ENCODE measurements around the gene LSM11. TPM values are rescaled to one million over a fixed set of nuclear protein-coding genes. Genes with fewer than 3 reads are reported as not detected.

Gene LSM11
- total and polyA plus RNA-seq, 2 of the 4 experiments (the other 2 are of a cell fraction) = 1.4 to 3.0 TPM

DNA sequence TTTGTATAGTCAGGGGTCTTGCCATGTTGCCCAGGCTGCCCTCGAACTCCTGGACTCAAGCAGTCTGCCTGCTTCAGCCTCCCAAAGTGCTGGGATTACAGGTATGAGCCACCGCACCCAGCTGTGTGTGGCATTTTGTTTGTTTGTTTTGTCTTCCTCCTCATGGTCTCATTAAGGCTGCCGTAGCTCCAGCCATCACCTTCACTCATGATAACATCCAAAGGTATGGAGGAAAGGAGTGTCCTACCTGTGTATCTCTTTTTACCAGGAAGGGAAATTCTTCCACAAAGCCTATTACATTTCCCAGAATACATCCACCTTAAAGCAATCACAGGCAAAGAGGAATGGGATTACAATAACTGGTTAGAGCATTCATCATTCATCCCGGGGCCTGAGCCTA is 27.2 kb downstream of the LSM11 start:
- no peak overlapping the region for H2AK5ac ChIP-seq (ENCODE audit: low read depth, low read length)
- no peak overlapping the region for H2BK120ac ChIP-seq (ENCODE audit: low read depth, low read length)
- H2AK9ac ChIP-seq (replicated peaks; ENCODE audit: low read depth, low read length, poor library complexity) = no peak overlapping the region
- CTCF ChIA-PET = no interaction called here
- H2BK5ac ChIP-seq (ENCODE audit: low read depth, low read length, poor library complexity, severe bottlenecking) = no peak overlapping the region
- H2BK15ac ChIP-seq (ENCODE audit: low read depth, low read length) = no peak overlapping the region
- POLR2A ChIA-PET (ENCODE audit: unreplicated experiment) = no interaction called here
- no peaks in the 10 kb centered on the region for H3K9me3 ChIP-seq (ENCODE audit: control insufficient read depth, insufficient read depth, low read length)
- H3K4ac ChIP-seq (ENCODE audit: low read depth, low read length) = no peak overlapping the region
- intact Hi-C loops (cut with micrococcal nuclease) = loop anchor here (5.0 kb wide), 1 partner anchor 542 kb away; no protein-coding TSS in a partner anchor
- H3K18ac ChIP-seq (ENCODE audit: low read depth, low read length) = no peak overlapping the region
- ATAC-seq (ENCODE audit: low read depth) (no peak), DNase-seq (no peak)
- H4K91ac ChIP-seq (ENCODE audit: insufficient read depth, low read depth, low read length) = no peak overlapping the region
- H3K23ac ChIP-seq (ENCODE audit: low read depth, low read length) = no peak overlapping the region
- no peak overlapping the region for H4K8ac ChIP-seq (ENCODE audit: low read depth in 2 of 2, low read length in 2 of 2)
- H2AFZ ChIP-seq (replicated peaks; ENCODE audit: low read length, poor library complexity) = no peak overlapping the region
- no peaks in the 10 kb centered on the region for H3K36me3 ChIP-seq (ENCODE audit: control insufficient read depth, insufficient read depth, low read length)
- in situ Hi-C loops (cut with MboI; ENCODE audit: low sequenced_read_pairs) = no loop called here
- H3K27ac ChIP-seq (ENCODE audit: insufficient read depth, low read length) = no peak overlapping the region
- no peak overlapping the region for H2BK20ac ChIP-seq (ENCODE audit: low read depth, low read length)
- H3K4me3 ChIP-seq (ENCODE audit: insufficient read depth, low read depth, low read length) = no peak overlapping the region
- peaks cover 3% of the 10 kb centered on the region; the same call in 1 of the 2 replicates for H3K4me1 ChIP-seq (ENCODE audit: control insufficient read depth, insufficient read depth, low read length)
- TF ChIP-seq POLR2A (IDR thresholded peaks at IDR 0.05; ENCODE audit: low read depth, low read length) = no peak
- TF ChIP-seq SMC3 (IDR thresholded peaks at IDR 0.05; ENCODE audit: low read depth, low read length) = no peak
- TF ChIP-seq CHD1 (IDR thresholded peaks at IDR 0.05; ENCODE audit: low read depth, low read length) = no peak
- TF ChIP-seq, protein P1, sequence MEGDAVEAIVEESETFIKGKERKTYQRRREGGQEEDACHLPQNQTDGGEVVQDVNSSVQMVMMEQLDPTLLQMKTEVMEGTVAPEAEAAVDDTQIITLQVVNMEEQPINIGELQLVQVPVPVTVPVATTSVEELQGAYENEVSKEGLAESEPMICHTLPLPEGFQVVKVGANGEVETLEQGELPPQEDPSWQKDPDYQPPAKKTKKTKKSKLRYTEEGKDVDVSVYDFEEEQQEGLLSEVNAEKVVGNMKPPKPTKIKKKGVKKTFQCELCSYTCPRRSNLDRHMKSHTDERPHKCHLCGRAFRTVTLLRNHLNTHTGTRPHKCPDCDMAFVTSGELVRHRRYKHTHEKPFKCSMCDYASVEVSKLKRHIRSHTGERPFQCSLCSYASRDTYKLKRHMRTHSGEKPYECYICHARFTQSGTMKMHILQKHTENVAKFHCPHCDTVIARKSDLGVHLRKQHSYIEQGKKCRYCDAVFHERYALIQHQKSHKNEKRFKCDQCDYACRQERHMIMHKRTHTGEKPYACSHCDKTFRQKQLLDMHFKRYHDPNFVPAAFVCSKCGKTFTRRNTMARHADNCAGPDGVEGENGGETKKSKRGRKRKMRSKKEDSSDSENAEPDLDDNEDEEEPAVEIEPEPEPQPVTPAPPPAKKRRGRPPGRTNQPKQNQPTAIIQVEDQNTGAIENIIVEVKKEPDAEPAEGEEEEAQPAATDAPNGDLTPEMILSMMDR (conservative IDR thresholded peaks at IDR 0.05; ENCODE audit: low read depth, low read length) = no peak
- dilution Hi-C loops (cut with HindIII; ENCODE audit: low sequenced_read_pairs, unreplicated experiment) = no loop called here
- no TSS peak for BruUV-seq (replicated peaks)
- peaks cover 2% of the 10 kb centered on the region; the same call in 1 of the 2 replicates for H3K27me3 ChIP-seq (ENCODE audit: control insufficient read depth, insufficient read depth, low read length)
- no peak overlapping the region for H4K5ac ChIP-seq (ENCODE audit: low read depth, low read length)
- no peak overlapping the region for H3K9ac ChIP-seq (ENCODE audit: low read depth, low read length)
- no peaks in the 10 kb centered on the region for H3K79me1 ChIP-seq (ENCODE audit: low read depth in 1 of 2, low read length in 2 of 2)
- no peaks in the 10 kb centered on the region for H4K20me1 ChIP-seq (ENCODE audit: insufficient read depth, low read length)
- H3K56ac ChIP-seq (ENCODE audit: extremely low read depth, insufficient read depth, low read length) = no peak overlapping the region
- no CpG with 5 or more reads among the region's 4 CpGs for WGBS, 2 experiments (ENCODE audit: extremely low coverage in 2 of 2, insufficient read length in 1 of 2)
- 0 out of 2 replicates have a peak, but pooled peaks cover 6% of the 10 kb centered on the region for H3K9me1 ChIP-seq (ENCODE audit: insufficient read depth, low read length)
- H3K14ac ChIP-seq (replicated peaks; ENCODE audit: low read depth, low read length) = no peak overlapping the region
- no peak overlapping the region for H3K4me2 ChIP-seq (ENCODE audit: low read depth, low read length)
